ENCODE measurements around the gene SMIM29.
"Not testable (repeated sequence)": the region's sequence is repeated elsewhere in the genome, so short reads cannot be mapped to it uniquely, and the experiment has no call there.

SMIM29 gene
- total RNA-seq = 19.0 to 19.7 reads per million in 2 donors

GRCh38 chr6:34248727-34249468 is at the start of gene SMIM29:
TSS of gene SMIM29 (minus strand) at chr6:34249006. CDS start at chr6:34247791, 1,215 bp downstream.
- DNase-seq = peak; percentile 92 to 97 (median 96)

GRCh38 chr6:34295721-34296120 is 46.9 kb upstream of the SMIM29 start:
- DNase-seq = peak in 1 of 5 experiments; percentile 57

- no peak for DNase-seq
Measured at GRCh38 chr6:34292954-34293353, 44.1 kb upstream of the SMIM29 start.

- no peak for DNase-seq
Measured at GRCh38 chr6:34289137-34289536, 40.3 kb upstream of the SMIM29 start.

- peak in 1 of 5 experiments; percentile 59 for DNase-seq
Measured at GRCh38 chr6:34288581-34288980, 39.8 kb upstream of the SMIM29 start.

GRCh38 chr6:34285448-34286164 is 36.8 kb upstream of the SMIM29 start:
- DNase-seq = no peak

GRCh38 chr6:34284563-34285447 is 36.0 kb upstream of the SMIM29 start:
- DNase-seq = no peak

- no peak for DNase-seq
Measured at GRCh38 chr6:34281702-34282334, 33.0 kb upstream of the SMIM29 start.

- DNase-seq = no peak
Measured at GRCh38 chr6:34280216-34280615, 31.4 kb upstream of the SMIM29 start.

GRCh38 chr6:34278833-34279232 is 30.0 kb upstream of the SMIM29 start:
- no peak for DNase-seq

- no peak for DNase-seq
Measured at GRCh38 chr6:34277763-34278112, 28.9 kb upstream of the SMIM29 start.

GRCh38 chr6:34276881-34277762 is 28.3 kb upstream of the SMIM29 start:
- no peak for DNase-seq

- DNase-seq = no peak
Measured at GRCh38 chr6:34276191-34276590, 27.4 kb upstream of the SMIM29 start.

GRCh38 chr6:34275128-34275804 is 26.5 kb upstream of the SMIM29 start:
- DNase-seq = peak in 1 of 5 experiments; percentile 8

- DNase-seq = no peak
Measured at GRCh38 chr6:34274129-34274528, 25.3 kb upstream of the SMIM29 start.

- DNase-seq = no peak
Measured at GRCh38 chr6:34273242-34273805, 24.5 kb upstream of the SMIM29 start.

GRCh38 chr6:34272013-34272926 is 23.5 kb upstream of the SMIM29 start:
- DNase-seq = no peak

GRCh38 chr6:34269658-34270341 is 21.0 kb upstream of the SMIM29 start:
- peak in 1 of 5 experiments; percentile 28 for DNase-seq

- DNase-seq = not testable (repeated sequence)
Measured at GRCh38 chr6:34269132-34269531, 20.3 kb upstream of the SMIM29 start.
